ENCODE data around the gene FANCC.
A peak's percentile ranks its signal among the peaks of the same experiment; 100 is the strongest.

FANCC gene

DNA sequence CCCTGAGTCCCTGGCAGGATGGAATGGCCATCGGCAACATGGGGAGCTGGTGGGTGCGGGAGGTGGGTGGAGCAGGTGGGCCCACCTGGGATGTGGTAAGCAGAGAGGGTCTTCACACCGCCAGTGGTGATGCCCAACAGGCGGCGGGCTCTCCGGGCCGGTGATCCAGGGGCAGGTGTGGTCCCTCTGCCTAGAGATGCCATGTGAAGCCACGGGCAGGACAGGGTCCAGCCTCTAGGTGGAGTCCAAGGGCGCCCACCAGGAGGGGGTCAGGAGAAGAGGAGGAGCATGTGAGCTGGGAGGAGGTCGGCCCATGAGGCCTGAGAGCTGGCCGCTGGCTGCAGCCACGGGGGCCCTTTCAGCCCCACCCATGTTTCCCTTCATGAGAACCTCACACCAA is 221.1 kb downstream of the FANCC start:
- DNase-seq = no peak

DNA sequence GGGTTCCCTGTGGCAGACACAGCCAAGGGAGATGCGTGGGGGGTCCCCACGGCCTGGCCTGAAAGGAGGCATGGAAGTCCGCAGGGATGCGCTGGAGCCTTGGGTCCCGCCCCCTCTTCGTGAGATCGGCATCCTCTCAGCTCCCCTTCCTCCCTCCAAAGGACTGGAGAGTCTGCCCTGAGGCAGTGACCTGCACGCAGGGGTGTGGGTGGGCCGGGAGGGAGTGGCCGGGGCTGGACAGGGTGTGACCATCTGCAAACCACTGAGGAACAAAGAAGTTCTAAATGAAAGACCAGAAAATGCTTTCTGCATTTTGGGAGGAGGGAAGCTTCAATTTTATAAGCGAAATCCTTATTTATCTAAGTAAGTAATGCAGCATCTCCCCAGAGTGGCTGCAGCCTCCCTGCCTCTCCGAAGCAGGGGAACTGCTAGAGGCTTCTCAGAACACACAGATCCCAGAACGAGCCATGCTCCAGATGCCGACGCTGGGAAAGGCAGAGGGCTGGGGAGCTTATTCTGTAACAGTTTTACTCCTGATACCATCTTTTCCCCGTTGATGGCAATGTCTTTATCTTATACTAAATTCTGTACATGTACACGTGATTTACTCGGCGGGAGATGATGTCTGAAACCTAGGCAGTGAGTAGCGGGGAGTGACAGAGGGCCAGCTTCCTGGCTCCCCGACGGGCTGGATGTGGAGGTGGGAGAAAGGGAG is 221.7 kb downstream of the FANCC start:
- DNase-seq = no peak

DNA sequence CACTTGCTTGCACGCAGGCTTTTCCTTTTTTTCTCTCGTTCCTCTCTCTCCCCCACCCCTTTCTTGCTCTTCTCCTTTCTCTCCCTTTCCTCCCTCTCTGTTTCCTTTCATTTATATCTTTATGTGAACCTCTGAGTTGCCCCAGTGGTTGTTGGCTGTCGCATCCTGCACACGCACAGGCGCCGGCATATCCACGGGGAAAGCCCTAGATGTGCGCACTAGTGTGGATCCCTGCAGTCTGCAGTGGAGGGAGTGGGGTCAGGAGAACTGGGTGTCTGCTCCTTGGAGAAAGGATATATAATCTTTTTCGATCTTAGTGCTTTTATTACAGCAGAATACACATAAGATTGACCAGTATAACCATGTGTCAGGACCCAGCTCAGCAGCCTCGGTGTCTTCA is 223.5 kb downstream of the FANCC start:
- DNase-seq = no peak

DNA sequence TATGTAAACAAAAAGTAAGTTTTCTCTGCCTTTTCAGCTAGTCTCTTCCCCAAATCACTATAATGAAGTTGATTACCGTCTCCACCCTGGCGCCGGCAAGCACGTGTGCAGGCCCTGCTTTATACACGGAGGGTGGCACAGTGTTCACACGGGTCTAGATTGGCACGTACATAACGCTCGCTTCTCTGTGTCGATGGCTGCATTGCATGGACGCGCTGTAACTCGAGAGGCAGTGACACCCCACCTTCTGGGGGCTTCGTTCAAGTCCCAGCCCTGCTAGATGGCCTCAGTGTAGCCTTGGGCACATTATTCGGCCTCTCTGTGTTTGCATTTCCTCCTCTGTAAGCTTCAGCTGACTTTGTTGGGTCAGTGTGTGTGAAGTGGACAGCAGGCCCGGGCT is 223.9 kb downstream of the FANCC start:
- DNase-seq = no peak

DNA sequence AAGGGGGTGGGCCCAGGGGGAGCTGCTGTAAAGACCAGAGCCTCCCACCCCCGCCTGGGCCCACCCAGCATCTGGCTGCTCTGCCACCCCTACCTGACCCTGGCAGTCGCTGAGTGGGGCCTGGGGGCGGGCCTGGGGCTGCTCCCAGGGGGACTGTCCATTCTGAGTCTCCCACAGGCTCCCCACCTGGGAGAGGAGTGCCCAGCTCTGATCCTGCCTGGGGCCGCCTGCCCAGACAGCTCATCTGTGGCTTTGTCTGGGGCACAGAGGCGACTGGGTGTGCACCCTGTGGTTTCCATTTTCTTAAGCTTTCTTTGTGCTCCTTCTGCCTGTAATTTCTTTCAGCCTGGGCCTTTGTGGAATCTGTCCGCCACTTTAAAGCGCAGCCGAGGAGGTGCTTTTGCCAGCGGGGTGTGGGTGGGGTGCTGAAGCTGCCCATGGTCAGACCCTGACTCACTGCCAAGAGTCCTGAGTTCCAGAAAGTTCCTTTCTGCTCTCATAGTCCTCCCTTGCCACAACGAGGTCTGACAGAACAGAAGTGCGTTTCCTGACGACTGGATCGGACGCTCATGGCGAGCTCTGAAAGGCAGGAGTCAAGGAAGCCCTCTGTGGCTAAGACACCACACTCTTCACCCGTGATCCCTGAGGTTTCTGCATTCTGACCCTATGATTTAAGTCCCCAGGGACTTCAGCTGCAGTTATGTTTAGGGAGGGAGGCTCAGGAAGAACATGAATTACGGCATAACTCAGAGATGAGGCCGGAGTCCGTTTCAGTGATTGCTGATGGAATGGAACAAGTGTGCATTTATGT is 225.0 kb downstream of the FANCC start:
- DNase-seq = no peak

DNA sequence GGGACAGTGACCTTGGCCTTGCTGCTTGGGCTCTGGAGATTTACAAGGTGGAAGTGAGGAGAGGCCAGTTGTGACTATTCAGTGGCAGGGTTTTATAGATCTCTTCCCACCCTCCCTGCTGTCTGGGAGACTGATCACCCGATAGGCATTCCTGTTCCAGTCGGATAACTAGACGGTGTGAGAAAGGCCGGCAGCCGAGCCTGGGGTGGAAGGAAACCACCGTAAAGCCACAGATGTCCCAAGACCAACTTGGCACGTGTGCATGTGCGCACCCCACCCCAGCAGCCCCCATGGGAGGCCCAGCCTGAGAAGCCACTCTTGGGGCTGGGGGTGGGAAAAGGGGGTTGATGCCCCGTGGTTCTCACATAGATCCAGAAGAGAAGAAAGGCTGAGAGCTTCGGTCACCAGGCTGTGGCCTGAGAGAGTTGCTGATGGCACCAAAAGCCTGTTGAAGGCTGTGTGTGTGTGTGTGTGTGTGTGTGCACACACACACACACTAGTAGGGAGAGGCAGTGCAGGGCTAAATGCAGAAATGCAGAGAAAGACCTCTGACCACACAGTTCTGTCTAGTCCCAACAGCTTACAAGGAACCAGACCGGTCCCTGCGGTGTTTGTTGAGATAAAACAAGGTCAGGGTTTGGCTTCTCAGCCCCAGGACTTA is 225.8 kb downstream of the FANCC start:
- no peak for DNase-seq

DNA sequence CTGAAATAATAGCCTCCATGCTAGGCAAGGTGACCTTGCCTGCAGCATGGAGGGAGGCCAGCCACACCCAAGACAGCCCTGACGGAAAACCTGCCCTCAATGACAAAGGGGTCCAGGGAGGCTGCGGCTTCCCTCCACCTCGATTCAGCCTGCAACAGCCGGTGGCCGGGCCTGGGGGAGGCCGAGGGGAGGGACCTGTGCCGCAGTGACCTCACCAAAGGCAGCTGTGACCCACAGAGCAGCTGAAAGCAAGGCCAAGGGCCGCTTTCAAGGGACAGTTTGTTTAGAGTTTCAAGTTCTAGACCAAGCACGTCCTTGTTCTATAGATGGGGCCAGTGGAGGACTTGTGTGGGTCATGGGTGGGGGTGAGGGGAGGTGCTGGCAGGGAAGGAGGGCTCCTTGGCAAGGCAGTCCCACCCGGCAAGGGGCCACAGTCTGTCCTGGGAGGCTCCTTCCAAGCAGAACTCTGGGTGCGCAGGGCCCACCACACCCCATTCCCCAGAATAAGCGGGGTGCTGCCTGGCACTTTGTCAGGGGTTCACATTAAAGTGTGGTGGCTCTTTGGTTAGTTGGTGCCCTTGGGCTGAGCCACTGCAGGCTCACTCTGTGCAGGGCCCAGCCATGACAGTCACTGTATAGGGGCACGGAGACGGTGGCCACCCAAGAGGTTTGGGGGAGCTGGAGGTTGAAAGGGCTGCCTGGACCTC is 226.5 kb downstream of the FANCC start:
- no peak for DNase-seq

DNA sequence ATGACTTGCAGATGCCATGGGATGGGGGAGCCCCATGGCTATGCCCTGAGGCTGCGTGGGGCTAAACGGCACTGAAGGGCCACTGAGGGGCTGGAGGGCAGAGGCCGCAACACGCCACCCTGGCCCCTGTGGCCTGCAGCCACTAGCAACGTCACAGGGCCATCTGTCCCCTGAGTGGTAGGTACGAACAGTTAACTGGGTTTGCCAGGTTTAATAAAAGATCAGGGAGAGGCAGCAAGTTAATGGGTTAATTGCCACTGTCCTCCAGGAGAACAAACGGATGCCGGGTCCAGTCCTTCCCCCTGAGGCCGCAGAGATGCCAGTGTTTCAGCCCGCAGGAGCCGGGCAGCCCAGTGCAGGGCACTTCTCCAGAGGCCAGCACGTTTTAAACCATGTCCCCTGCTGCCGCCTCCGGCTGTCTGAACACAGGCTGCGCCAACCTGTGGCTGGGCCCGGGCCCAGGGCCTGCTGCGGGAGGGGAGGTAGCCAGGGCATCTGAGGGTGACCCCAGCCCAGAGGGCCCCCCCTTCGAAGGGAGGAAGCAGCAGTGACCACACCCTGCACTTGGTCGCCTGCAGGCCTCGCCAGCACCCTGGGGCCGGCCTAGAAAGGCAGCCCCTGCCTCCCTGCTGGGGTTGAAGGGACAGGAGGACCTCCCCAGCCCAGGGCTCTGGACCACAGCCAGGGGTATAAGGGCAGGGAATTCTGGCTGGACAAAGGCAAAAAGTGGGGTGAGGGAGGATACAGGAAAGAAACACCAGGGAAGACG is 227.3 kb downstream of the FANCC start:
- DNase-seq = no peak

DNA sequence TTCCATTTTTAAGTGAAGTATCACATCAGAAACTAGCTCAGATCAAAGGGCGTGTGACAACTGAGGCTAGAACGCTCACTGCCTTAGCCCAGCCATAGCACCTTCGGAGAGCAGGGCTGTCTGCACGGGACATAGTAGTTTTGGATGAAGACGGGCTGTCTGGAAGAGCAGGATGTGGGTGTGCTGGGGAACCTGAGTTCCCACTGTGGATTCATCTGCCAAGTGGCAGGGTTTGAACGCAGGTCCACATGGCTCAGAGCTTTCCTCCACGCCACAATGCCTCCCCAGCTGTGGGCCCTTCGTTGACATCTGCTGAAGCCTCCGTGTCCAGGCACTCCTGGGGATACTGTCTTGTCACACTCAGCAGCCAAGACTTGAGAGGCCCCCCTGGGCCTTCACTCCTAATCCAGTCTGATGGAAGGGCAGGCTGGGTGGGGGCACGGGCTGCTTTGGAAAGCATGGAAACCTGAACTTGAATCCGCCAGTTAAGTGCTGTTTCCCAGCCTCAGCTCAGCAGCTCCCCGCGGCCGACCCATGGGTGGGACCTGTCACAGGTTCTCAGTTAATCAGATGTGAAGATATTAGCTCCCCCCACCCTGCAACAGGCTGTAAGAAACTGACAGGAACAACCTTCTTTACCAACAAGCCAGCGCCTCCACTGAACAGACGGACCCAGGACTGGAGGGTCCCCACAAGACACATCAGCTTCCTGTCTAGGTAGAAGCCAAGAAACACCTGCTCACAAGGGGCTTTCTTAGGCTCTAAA is 228.1 kb downstream of the FANCC start:
- no peak for DNase-seq

DNA sequence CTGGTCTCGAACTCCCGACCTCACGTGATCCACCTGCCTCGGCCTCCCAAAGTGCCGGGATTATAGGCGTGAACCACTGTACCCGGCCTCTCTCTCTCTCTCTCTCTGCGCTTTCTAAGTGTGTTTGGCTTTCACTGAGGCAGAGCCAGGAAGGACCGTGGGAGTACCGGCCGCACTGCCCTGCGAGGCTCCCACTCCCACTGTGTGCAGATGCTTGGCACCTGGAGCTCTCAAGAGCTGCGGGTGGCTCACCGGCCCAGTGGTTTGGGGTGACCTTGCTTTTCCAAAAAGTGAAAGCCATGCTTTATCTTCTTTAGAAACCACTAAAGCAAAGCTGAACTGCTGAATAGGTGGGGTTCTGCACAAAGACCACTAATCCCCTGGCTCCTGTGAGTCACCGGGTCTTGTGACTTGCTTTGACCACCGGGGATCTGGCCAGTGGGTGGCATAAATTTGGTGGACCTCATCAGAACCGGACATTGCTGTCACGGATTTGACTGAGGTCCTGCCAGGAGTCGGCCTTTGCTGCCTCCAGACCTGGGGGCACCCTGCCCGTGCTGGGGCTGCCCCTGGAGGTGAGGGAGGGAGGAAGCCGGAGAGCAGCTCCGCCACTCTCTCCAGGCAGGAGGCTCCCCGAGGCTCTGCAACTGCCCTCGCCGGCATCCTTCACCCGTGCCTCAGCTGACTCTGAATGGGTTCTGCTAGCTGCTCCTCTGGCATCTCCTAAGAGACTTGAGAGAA is 228.9 kb downstream of the FANCC start:
- DNase-seq = no peak

DNA sequence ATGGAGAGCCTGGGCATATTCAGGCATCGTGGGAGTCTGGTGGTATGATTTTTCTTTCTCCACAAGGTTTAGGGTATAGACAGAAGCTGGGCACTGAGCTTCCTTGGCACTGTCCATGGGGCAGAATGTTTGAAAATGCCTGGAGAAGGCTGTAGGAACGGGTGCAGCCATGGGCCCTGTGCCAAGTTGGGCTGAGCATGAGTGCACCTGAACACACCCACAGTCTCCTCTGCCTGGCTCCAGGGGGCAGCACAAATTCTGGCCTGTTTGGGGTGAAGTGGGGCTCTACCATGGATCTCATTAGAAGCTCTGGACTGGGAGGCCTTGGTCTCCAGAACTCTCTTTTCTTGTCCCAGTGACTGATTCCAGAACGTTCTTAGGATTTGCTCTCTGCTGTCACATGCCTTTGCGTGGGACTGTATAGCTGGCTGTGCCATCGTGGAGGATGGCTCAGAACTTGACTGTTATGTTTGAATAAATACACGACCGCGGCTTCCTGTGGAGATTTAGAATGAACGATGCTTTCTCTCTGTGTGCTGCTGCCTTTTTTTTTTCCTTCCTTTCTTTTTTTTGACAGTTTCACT is 229.8 kb downstream of the FANCC start:
- DNase-seq = peak; percentile 28

DNA sequence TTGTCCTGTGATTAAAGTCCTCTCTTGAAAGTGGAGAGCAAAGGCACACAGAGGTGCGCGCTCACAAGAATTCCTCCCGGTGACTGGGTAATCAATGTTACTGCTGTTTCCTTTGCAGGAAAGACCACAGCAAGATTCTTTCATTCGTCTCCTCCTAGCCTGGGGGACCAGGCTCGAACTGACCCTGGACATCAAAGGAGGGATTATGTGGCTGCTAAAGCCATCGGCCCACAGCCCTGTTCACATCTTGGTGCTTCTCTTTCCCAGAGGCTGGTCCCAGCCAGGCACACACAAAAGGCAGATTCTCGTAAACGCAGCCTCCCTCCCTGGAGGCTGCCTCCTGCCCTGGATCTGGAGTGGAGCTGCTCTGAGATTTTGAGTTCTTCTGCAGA is 230.9 kb downstream of the FANCC start:
- no peak for DNase-seq

DNA sequence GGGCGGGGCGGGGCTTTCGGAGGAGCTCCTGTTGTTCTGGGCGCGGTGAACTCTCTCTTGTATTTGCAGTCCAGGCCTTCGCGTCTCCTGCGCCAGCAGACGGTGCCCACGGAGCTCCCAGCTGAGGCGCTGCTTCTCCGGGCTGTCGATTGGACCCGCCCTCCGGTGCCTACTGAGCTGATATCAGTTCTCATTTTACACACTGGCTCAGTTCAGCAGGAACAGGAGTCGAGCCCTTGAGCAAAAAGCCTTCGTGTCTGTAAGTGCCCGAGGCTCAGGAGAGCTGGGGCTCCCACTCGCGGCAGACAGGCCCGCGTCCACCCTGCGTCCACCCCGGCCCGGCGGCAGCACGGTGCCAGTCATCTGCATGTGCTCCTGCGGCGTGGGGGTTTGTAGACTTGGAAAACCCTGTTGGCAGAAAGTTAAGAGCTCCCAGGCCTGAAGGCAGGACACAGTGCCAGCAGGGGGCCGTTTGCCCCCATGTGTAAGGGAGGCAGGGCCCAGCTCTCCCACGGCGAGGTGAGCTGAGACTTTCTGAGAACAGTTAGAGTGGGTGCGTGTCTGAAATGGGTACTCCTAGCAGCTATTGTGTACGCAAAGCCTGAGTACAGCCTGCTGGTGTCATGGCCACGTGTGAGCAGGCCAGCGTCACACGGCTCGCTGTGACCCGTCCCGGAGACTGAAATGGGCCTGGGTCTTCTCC is 231.5 kb downstream of the FANCC start:
- no peak for DNase-seq

DNA sequence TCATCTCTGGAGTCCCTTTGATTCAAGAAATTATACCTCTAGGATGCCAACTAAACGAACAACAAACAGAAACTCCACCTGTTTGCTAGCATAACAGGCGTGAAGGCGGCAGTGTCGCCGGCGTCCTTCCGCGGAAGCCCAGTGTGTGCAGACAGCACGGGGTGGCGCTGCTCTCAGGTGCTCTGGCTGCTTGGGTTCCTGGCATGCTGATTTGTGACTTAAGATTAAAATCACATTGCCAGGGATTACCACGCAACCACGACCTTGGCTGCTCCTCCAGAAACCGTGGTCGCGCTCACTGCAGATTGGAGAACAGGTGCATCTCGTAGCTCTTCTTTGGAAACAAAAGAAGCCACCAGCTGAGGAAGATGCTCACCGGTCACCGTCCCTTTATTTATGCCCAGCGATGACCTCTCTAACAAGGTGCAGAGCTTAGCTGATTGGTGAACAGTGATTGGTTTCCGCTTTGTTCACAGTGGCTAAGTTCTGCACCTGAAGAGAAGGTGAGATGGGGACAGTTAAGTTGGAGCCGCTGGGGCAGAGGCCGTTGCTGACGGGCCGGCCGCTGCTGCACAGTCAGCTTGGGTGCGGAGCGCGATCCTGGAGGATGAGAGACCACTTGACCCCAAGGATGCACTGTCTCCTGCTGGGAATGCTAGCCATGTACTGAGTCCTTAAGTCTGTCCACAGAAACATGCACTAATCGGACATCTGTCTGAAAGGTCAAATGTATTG is 232.3 kb downstream of the FANCC start:
- no peak for DNase-seq

DNA sequence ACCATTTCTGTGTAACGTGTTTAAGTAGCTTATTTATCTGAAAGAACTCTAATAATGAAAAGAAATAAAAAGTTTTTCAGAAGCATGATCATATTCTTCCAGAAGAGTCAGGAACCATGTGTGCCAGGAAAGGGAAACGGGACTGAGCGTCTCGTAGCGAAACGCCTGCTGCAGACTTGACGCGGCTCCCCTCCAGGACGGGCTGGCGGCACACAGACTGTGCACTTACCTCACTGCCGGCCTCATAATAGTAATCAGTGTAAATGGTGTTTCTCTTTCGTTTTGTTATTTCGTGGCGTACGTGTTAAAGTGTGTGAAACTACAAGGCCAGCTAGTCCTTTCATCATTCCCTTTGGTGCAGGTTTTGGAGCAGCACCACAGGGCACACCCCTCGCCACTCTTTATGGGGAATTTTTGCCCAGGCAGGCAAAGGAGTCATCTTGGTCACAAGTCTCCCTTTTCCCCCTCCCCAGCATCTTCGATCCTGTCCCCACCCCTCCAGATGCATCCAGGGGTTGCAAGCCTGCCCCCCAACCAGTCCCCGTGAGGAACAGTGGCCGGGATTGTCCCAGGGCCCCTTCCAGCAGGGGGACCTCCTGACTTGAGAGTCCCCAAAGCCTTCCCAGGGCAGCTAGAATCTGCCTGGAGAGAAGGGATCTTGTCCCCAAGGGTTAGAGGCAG is 233.1 kb downstream of the FANCC start:
- no peak for DNase-seq

DNA sequence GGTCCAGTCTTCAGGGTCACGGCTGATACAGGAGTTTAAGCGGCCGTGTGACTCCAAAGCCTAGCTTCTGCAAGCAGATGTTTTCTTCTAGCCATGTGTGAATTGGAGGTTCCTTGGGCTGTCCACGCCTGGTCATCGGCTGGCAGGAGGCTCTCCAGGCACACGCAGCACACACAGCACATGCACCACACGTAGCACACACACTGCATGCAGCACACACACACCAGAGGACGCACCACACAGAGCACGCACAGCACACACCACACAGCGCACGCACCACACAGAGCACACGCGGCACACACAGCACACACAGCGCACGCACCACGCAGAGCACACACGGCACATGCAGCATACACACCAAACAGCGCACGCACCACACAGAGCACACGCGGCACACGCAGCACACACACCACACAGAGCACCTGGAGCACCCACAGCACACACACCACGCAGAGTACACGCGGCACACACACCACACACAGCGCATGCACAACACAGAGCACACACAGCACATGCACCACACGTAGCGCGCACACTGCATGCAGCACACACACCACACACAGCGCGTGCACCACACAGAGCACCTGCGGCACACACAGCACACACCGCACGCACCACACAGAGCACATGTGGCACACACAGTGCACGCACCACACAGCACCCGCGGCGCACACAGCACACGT is 234.3 kb downstream of the FANCC start:
- DNase-seq = no peak

DNA sequence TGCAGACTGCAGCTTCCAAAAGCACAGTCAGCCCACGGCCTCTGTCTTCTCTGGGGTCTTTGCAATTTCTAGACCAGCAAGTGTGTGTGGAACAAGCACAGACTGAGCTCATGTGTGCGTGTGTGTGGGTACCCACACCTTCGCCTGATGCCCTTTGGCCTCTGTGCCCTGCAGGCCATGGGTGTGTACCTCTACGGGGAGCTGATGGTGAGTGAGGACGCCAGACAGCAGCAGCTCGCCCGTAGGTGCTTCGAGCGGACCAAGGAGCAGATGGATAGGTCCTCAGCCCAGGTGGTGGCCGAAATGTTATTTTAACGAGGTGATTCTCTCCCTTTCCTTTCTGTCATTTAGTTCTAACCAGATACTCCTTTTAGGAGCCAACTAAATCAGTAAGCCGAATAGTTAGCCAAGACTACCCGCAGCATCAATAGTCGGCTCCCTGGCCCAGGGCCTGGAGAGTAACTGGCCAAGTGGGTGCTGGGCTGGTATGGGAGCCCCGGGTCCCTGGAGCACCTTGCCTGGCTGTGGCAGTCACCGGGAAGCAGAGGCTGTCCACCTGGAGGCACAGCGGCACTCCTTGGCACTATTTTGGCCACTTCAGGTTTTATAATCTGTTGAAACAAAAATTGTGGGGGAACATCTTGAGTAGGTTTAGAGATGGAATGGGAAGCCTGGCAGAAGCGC is 235.0 kb downstream of the FANCC start:
- DNase-seq = no peak
